AG04450 (cell line): ENCODE results near the gene SYCE1. TPM values are rescaled to one million over a fixed set of nuclear protein-coding genes. Genes with fewer than 3 reads are reported as not detected.

Experiments
- CTCF ChIA-PET: fragments of 300-600, 350-600 bp; formaldehyde crosslinking; extraction: SDS; loops from one replicate; lab custom pipeline; 2022; ENCODE audit warnings: antibody characterized with exemption, inconsistent platforms; lab: Charles Lee
- POLR2A ChIA-PET: fragments of 350-600 bp; formaldehyde crosslinking; extraction: SDS; loops from one replicate; lab custom pipeline; 2021; ENCODE audit warnings: antibody characterized with exemption, inconsistent platforms; lab: Yijun Ruan, JAX
- DNase-seq: peaks from one replicate; pipeline ENCODE4 v3.0.0-alpha.2; 2011; ENCODE audit warnings: low read depth, low spot score
- H3K27ac ChIP-seq: one replicate; pipeline ENCODE4 v1.5.1; 2012; ENCODE audit warnings: low read depth, low read length, control low read depth
- H3K27me3 ChIP-seq: one replicate; pipeline ENCODE4 v1.6.0; 2012; ENCODE audit warnings: low read length; ENCODE audit not compliant: control insufficient read depth, insufficient read depth
- H3K4me3 ChIP-seq: 2 replicates; pipeline ENCODE4 v1.5.1; 2011; ENCODE audit warnings: mild to moderate bottlenecking, low read depth, low read length, control low read depth
- H3K9me3 ChIP-seq: 2 replicates; pipeline ENCODE4 v1.5.1; 2012; ENCODE audit warnings: low read length; ENCODE audit not compliant: control insufficient read depth, insufficient read depth
- CTCF ChIP-seq: IDR thresholded peaks from 2 replicates; pipeline ENCODE4 v1.5.1; 2011; ENCODE audit warnings: low read depth, low read length, control low read depth, inconsistent platforms
- polyA plus RNA-seq: library from polyadenylated mRNA; depleted of rRNA; stranded (reverse); fragments of >200 nt; gene quantifications from 2 replicates; pipeline ENCODE4 v1.2.3, GENCODE V29; 2011

SYCE1 gene
- polyA plus RNA-seq, 1 experiment: not detected

GRCh38 chr10:133536198-133536597 lies 29.2 kb downstream of the SYCE1 start:
- Histone ChIP-seq H3K4me3 (no peak overlapping the region), H3K9me3 (peaks cover 4% of the 10 kb centered on the region; the same call in 1 of the 2 replicates), H3K27ac (no peak overlapping the region), H3K27me3 (peaks cover 2% of the 10 kb centered on the region)
- no peak for TF ChIP-seq CTCF
- CTCF ChIA-PET: no interaction called here
- DNase-seq: no peak
- POLR2A ChIA-PET: no interaction called here

- POLR2A ChIA-PET: no interaction called here
- H3K9me3 ChIP-seq: peaks cover 4% of the 10 kb centered on the region; the same call in 1 of the 2 replicates
- H3K27me3 ChIP-seq: peaks cover 15% of the 10 kb centered on the region
- DNase-seq: no peak
- no peak for TF ChIP-seq CTCF
- H3K4me3 ChIP-seq: no peak overlapping the region
- H3K27ac ChIP-seq: no peak overlapping the region
- CTCF ChIA-PET: no interaction called here
These were observed 31.0 kb downstream of the SYCE1 start for GRCh38 chr10:133534417-133534816.

GRCh38 chr10:133532871-133533270 lies 32.5 kb downstream of the SYCE1 start:
- H3K9me3 ChIP-seq: peaks cover 15% of the 10 kb centered on the region
- no peak for DNase-seq
- no peak for TF ChIP-seq CTCF
- CTCF ChIA-PET: no interaction called here
- POLR2A ChIA-PET: no interaction called here
- no peak overlapping the region for H3K27ac ChIP-seq
- no peak overlapping the region for H3K4me3 ChIP-seq
- peaks cover 30% of the 10 kb centered on the region for H3K27me3 ChIP-seq

- no peak for DNase-seq
- Histone ChIP-seq H3K4me3 (no peak overlapping the region), H3K9me3 (peaks cover 16% of the 10 kb centered on the region), H3K27ac (no peak overlapping the region), H3K27me3 (peaks cover 37% of the 10 kb centered on the region)
- no peak for TF ChIP-seq CTCF
- CTCF ChIA-PET: no interaction called here
- POLR2A ChIA-PET: no interaction called here
These were observed 34.9 kb downstream of the SYCE1 start for GRCh38 chr10:133530506-133530905.

GRCh38 chr10:133529576-133529946 lies 35.8 kb downstream of the SYCE1 start:
- Histone ChIP-seq H3K27me3 (peaks cover 37% of the 10 kb centered on the region), H3K9me3 (peaks cover 16% of the 10 kb centered on the region), H3K27ac (no peak overlapping the region), H3K4me3 (no peak overlapping the region)
- CTCF ChIA-PET: interaction anchor here (0.8 to 1.3 kb wide), 2 partner anchors 9 to 13 kb away, joined by 5 read pairs; no protein-coding TSS in a partner anchor
- no peak for DNase-seq
- POLR2A ChIA-PET: no interaction called here
- no peak for TF ChIP-seq CTCF
